IMR-90 (cell line): ENCODE data around the gene SEMA3C.

Source experiments
- BHLHE40 ChIP-seq: fragments of 150-350 bp; IDR thresholded peaks from 2 replicates; pipeline ENCODE4 v1.6.1; 2016; ENCODE audit warnings: mild to moderate bottlenecking, low read depth, low read length
- CEBPB ChIP-seq: IDR thresholded peaks from 2 replicates; pipeline ENCODE4 v1.6.1; 2012; ENCODE audit warnings: low read depth, low read length, improper control_type of control experiment
- CHD1 ChIP-seq: IDR thresholded peaks from 2 replicates; pipeline ENCODE4 v1.6.1; 2012; ENCODE audit warnings: low read depth, low read length, improper control_type of control experiment
- CTCF ChIP-seq: conservative IDR thresholded peaks from 2 replicates; pipeline ENCODE4 v1.5.1; 2012; ENCODE audit warnings: mild to moderate bottlenecking, low read depth, low read length, improper control_type of control experiment
- FOS ChIP-seq: fragments of 150-350 bp; IDR thresholded peaks from 2 replicates; pipeline ENCODE4 v1.6.1; 2016; ENCODE audit warnings: low read depth, low read length
- MAZ ChIP-seq: IDR thresholded peaks from 2 replicates; pipeline ENCODE4 v1.6.1; 2012; ENCODE audit warnings: low read depth, mild to moderate bottlenecking, low read length, improper control_type of control experiment, moderate library complexity, borderline replicate concordance
- MXI1 ChIP-seq: IDR thresholded peaks from 2 replicates; pipeline ENCODE4 v1.6.1; 2012; ENCODE audit warnings: low read depth, mild to moderate bottlenecking, low read length, moderate library complexity, borderline replicate concordance
- NFE2L2 ChIP-seq: fragments of 150-350 bp; IDR thresholded peaks from 2 replicates; pipeline ENCODE4 v1.6.1; 2016; ENCODE audit warnings: low read depth, mild to moderate bottlenecking, low read length
- POLR2A ChIP-seq: IDR thresholded peaks from 2 replicates; pipeline ENCODE4 v1.6.1; 2012; ENCODE audit warnings: mild to moderate bottlenecking, low read depth, low read length
- RAD21 ChIP-seq: IDR thresholded peaks from 2 replicates; pipeline ENCODE4 v1.6.1; 2012; ENCODE audit warnings: low read length, improper control_type of control experiment
- RCOR1 ChIP-seq: IDR thresholded peaks from 2 replicates; pipeline ENCODE4 v1.6.1; 2012; ENCODE audit warnings: mild to moderate bottlenecking, low read length, improper control_type of control experiment; ENCODE audit not compliant: insufficient replicate concordance
- SMC3 ChIP-seq: fragments of 150-350 bp; IDR thresholded peaks from 2 replicates; pipeline ENCODE4 v1.6.1; 2016; ENCODE audit warnings: low read depth, mild to moderate bottlenecking, antibody characterized with exemption, low read length, moderate library complexity
- USF2 ChIP-seq: fragments of 150-350 bp; IDR thresholded peaks from 2 replicates; pipeline ENCODE4 v1.6.1; 2017; ENCODE audit warnings: mild to moderate bottlenecking, antibody characterized with exemption, low read length, low read depth

- TF ChIP-seq MAZ, result no peak
- no peak for TF ChIP-seq CTCF
- TF ChIP-seq USF2, result no peak
- no peak for TF ChIP-seq POLR2A
- TF ChIP-seq RAD21, result no peak
- no peak for TF ChIP-seq RCOR1
- no peak for TF ChIP-seq FOS
- TF ChIP-seq CEBPB, result no peak
- no peak for TF ChIP-seq BHLHE40
- TF ChIP-seq SMC3, result no peak
- TF ChIP-seq CHD1, result no peak
- TF ChIP-seq NFE2L2, result no peak
- TF ChIP-seq MXI1, result no peak
These were observed 30.6 kb upstream of the SEMA3C start for GRCh38 chr7:80949449-80949848.
